A673 (cell line): Measurements from ENCODE around the gene MT1G.

ENCODE experiments used
- EZH2 ChIP-seq: fragments of 200-600 bp; sonication (generic); IDR thresholded peaks from 2 replicates; pipeline ENCODE4 v1.6.1; 2017; ENCODE audit warnings: borderline replicate concordance, low read depth, mild to moderate bottlenecking, mixed read lengths, antibody characterized with exemption, low read length; ENCODE audit not compliant: poor library complexity, severe bottlenecking
- TF ChIP-seq, protein P1 (sequence below): fragments of 300-800, 200-600 bp; sonication (generic); conservative IDR thresholded peaks from 2 replicates; pipeline ENCODE4 v1.5.1; 2017; ENCODE audit warnings: low read depth, mild to moderate bottlenecking, antibody characterized with exemption, low read length, moderate library complexity, mixed read lengths

DNA sequence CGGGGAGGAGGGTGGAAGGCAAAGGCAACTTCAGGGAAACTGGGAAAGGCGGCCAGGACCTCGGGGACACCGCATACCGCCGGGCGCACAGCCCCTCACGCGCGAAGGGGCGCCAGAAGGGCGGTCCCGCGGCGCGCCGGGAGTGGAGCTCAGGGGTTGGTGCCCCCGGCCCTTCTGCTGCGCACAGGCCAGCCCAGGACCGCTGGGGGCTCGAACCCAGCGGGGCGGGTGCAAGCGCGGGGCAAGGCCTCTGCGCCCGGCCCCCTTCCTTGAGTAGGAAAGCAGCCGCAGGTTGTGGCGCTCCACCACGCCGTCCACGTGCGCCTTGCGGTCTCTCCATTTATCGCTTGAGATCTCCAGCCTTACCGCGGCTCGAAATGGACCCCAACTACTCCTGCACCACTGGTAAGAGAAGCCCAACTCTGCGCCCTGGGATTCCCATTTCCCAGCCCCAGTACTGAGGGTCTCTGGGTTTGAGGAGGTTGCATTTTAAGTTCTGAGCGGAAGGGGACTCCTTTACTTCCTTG is 32.4 kb downstream of the MT1G start:
- TF ChIP-seq, protein P1, sequence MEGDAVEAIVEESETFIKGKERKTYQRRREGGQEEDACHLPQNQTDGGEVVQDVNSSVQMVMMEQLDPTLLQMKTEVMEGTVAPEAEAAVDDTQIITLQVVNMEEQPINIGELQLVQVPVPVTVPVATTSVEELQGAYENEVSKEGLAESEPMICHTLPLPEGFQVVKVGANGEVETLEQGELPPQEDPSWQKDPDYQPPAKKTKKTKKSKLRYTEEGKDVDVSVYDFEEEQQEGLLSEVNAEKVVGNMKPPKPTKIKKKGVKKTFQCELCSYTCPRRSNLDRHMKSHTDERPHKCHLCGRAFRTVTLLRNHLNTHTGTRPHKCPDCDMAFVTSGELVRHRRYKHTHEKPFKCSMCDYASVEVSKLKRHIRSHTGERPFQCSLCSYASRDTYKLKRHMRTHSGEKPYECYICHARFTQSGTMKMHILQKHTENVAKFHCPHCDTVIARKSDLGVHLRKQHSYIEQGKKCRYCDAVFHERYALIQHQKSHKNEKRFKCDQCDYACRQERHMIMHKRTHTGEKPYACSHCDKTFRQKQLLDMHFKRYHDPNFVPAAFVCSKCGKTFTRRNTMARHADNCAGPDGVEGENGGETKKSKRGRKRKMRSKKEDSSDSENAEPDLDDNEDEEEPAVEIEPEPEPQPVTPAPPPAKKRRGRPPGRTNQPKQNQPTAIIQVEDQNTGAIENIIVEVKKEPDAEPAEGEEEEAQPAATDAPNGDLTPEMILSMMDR, result no peak
- no peak for TF ChIP-seq EZH2
